ENCODE data around the gene LRRIQ3.

LRRIQ3 gene

DNA sequence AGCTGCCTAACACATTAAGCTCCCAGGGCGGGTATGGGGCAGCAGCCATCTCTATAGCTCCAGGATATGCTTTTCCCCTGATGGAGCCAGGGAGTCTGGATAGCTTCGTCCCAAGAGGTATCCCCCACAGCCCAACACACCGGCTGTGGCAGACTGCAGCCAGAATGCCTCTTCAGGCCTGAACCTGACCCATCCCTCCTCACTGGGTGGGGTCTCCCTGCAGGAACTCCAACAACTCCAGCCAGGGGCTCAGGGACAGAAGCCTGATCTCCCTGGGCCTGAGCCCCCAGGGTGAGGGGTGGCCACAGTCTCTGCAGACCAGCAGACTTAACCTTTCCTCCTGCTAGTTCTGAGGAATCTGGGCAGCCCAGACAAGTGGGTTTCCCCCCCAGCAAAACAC, 159.9 kb downstream of the LRRIQ3 start:
- Mint-ChIP-seq H3K36me3 (ENCODE audit: low read depth) (no peaks in the 10 kb centered on the region), H3K4me1 (no peaks in the 10 kb centered on the region), H3K4me3 (no peak overlapping the region), H3K27me3 (no peaks in the 10 kb centered on the region), H3K27ac (no peak overlapping the region), H3K9me3 (peaks cover 11% of the 10 kb centered on the region)
- ATAC-seq (no peak), DNase-seq (no peak)

DNA sequence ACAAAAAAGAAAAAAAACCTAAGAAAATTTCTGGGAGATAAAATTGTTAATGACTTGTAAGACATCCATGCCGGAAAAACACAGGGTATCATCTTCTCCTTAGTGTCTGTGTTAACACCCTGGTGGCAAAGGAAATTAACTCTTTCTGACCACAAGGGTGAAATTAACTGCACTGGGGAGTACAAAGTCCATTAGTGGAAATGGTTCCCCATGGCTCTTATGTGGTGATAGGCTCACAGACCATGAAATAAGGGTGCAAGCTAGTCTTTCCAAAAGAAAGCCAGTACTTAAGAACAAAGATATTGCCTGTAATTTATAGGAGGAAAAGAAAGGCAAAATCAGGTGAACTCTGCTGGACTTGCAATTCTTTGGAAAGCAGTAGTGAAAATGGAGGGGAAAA, 185.4 kb downstream of the LRRIQ3 start:
- H3K27ac Mint-ChIP-seq = no peak overlapping the region
- H3K36me3 Mint-ChIP-seq (ENCODE audit: low read depth) = no peaks in the 10 kb centered on the region
- no peak overlapping the region for H3K4me3 Mint-ChIP-seq
- H3K4me1 Mint-ChIP-seq = peaks cover 7% of the 10 kb centered on the region
- no peak for ATAC-seq
- no peak for DNase-seq
- H3K27me3 Mint-ChIP-seq = peaks cover 2% of the 10 kb centered on the region
- H3K9me3 Mint-ChIP-seq = no peaks in the 10 kb centered on the region

DNA sequence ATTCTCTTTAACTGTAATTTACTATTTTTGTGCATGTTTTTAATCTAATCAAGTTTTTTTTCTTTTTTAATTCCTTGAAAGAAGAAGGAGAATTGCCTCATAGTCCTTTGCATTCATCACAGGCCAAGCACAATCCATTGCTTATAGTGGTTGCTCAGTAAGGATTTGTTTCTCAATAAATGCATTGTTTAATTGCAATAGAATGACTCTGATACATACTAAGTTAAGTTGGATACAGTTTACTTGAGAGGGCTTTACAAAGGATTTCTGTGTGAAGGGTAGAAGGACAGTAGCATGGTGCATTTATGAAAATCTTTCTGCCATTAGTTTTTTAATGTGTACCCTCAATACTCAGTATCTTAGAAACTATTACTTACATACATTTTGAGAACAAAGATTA, 186.2 kb downstream of the LRRIQ3 start:
- ATAC-seq (no peak), DNase-seq (no peak)
- H3K27me3 Mint-ChIP-seq = peaks cover 2% of the 10 kb centered on the region

DNA sequence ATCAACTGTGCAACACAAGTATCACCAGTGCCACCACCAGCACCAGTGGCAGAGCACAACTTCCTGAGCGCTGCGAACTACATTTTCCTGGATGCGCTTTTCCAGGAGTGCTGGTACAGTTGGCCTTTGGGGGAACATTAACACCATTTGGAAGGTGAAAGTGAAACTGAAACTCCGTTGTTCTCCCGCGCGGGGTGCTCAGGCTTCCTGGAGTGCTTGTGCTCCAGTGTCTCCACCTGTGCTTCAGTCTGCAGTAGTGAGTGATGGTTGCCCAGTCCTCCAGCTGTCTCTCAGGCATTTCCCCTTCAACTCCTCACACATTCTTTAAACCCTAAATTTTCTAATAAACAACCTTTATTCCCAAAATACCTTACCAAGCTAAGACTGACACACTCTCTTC, 187.8 kb downstream of the LRRIQ3 start:
- Mint-ChIP-seq H3K9me3 (no peaks in the 10 kb centered on the region), H3K36me3 (ENCODE audit: low read depth) (no peaks in the 10 kb centered on the region), H3K4me3 (no peak overlapping the region), H3K27me3 (peaks cover 2% of the 10 kb centered on the region), H3K27ac (no peak overlapping the region), H3K4me1 (peaks cover 7% of the 10 kb centered on the region)
- ATAC-seq (no peak), DNase-seq (no peak)

More for the DNA sequence above, 186.2 kb downstream of the LRRIQ3 start:
- Mint-ChIP-seq H3K27ac (no peak overlapping the region), H3K9me3 (no peaks in the 10 kb centered on the region), H3K4me1 (peaks cover 7% of the 10 kb centered on the region), H3K36me3 (ENCODE audit: low read depth) (no peaks in the 10 kb centered on the region), H3K4me3 (no peak overlapping the region)

DNA sequence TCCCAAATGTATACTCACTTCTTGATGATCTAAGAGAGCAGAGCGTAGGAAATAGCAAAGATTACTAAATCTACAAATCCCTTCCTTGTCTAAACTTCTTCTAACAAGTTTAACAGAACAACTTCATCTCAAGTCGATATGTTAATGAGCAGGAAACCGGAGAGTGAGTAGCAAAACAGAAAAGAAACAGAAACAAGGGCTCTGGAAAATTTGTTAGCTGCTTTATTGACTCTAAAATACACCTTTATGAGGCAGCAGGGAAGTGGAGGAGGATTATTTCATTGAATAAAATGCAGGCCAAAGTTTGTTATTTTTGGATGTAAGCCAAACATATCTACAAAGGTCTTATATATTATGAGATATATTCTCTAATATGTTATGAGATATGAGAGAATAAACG, 192.4 kb downstream of the LRRIQ3 start:
- ATAC-seq = no peak
- H3K27me3 Mint-ChIP-seq = no peaks in the 10 kb centered on the region
- H3K27ac Mint-ChIP-seq = no peak overlapping the region
- H3K4me1 Mint-ChIP-seq = peaks cover 6% of the 10 kb centered on the region
- no peak for DNase-seq
- H3K4me3 Mint-ChIP-seq = no peak overlapping the region
- no peaks in the 10 kb centered on the region for H3K9me3 Mint-ChIP-seq
- H3K36me3 Mint-ChIP-seq (ENCODE audit: low read depth) = no peaks in the 10 kb centered on the region

DNA sequence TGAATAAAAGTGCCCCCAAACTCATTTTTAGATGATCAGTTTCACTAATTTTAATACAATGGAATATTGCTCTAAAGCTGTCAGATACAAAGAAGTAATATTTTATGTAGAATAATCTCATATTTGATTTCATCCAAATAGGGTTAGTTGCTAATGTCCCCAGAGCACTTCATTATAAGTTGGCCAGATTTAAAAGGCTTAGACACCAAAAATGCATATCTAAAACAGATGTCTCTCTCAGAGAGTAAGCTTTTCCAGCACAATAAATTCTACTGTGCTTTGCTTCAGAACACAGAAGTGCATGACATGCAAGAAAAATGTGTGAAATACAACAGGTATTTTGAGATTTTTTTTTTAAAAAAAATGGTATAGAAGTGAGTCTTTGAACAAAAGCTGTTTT, 194.2 kb downstream of the LRRIQ3 start:
- H3K27ac Mint-ChIP-seq = no peak overlapping the region
- H3K27me3 Mint-ChIP-seq = no peaks in the 10 kb centered on the region
- ATAC-seq (no peak), DNase-seq (no peak)
- H3K36me3 Mint-ChIP-seq (ENCODE audit: low read depth) = no peaks in the 10 kb centered on the region
- no peaks in the 10 kb centered on the region for H3K4me1 Mint-ChIP-seq
- no peak overlapping the region for H3K4me3 Mint-ChIP-seq
- no peaks in the 10 kb centered on the region for H3K9me3 Mint-ChIP-seq

DNA sequence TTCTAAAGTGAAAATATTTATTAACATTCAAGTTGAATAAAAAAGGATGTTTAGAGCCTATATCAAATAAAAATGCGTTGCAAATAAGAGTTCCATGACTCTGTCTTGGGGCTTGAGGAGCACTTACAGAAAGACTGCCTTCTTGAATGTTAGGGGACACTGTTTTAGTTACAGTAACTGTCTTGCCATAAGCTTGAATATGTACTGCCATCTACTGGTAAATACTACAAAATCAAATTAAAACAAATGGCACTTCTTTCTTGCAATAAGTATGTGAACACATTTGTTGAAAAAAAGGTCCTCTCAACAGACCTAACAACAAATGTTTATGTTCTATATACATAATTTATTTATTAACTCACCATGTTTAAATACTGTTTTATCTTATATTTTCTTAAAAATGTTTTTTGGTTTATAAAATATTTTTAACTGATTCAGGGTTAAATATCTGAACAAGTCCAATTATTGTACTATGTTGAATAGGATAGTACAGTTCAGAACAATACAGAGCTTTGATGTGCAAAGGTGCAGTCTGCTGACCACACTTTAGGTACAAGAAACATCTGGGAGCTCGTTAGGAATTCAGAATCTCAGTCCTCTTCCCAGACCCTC, 199.5 kb downstream of the LRRIQ3 start:
- Mint-ChIP-seq H3K4me3 (no peak overlapping the region), H3K4me1 (no peaks in the 10 kb centered on the region), H3K9me3 (no peaks in the 10 kb centered on the region), H3K27ac (no peak overlapping the region), H3K36me3 (ENCODE audit: low read depth) (no peaks in the 10 kb centered on the region), H3K27me3 (no peaks in the 10 kb centered on the region)
- DNase-seq (no peak), ATAC-seq (no peak)

DNA sequence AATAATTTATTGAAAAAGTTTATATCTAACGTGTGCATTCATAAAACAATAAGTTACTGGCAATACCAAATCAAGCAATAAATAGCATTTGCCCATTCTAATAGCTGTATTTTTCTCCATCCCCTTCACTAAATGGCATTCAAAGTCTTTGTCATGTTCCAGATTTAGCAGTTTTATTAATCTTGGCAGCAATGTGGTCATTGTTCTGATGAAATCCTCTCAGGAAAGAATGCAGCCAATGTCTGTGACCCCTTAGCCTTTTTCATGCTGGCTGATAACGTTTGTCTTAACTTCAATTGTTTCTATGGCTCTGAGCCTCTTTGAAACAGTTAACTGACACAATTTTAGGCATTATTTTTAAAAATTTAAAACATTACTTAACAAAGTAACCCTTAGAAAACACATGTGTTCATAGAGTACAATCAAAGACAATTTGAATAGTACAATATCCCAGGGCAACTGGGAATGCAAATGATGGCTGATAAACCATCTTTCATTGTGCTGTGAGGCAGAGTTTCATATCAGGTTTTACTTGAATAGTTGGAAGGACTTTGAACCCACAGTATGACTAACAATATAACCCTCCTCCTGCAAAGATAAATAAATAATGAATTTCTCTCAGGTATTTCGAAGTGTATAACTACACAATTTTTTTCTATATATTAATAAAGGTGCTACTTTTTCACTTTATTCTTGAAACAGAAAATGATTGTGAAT, 217.5 kb downstream of the LRRIQ3 start:
- Mint-ChIP-seq H3K27ac (no peak overlapping the region), H3K27me3 (no peaks in the 10 kb centered on the region), H3K4me3 (no peak overlapping the region), H3K36me3 (ENCODE audit: low read depth) (no peaks in the 10 kb centered on the region), H3K9me3 (peaks cover 8% of the 10 kb centered on the region), H3K4me1 (no peaks in the 10 kb centered on the region)
- DNase-seq (no peak), ATAC-seq (no peak)

DNA sequence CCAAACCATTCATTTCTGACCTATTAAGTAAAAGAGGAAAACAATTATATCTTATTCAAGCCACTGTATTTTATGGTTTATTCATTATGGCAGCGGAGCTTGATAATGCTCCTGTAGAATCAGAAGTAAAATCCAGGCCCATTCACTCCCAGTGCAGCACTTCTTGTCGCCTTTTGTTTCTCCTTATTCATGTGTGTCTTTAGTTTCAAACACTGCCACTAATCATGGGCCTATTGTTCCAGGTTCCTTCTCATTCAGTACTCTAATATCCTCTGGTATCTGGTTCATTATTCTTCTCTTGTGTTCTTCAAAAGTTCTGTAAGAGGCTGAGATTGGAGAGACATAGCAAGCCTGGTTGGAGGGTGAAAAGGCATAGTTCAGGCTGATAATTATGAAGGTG, 218.3 kb downstream of the LRRIQ3 start:
- DNase-seq = no peak
- peaks cover 5% of the 10 kb centered on the region for H3K9me3 Mint-ChIP-seq
- no peaks in the 10 kb centered on the region for H3K4me1 Mint-ChIP-seq
- H3K27me3 Mint-ChIP-seq = no peaks in the 10 kb centered on the region
- no peak overlapping the region for H3K4me3 Mint-ChIP-seq
- ATAC-seq = no peak
- H3K27ac Mint-ChIP-seq = no peak overlapping the region
- H3K36me3 Mint-ChIP-seq (ENCODE audit: low read depth) = no peaks in the 10 kb centered on the region

DNA sequence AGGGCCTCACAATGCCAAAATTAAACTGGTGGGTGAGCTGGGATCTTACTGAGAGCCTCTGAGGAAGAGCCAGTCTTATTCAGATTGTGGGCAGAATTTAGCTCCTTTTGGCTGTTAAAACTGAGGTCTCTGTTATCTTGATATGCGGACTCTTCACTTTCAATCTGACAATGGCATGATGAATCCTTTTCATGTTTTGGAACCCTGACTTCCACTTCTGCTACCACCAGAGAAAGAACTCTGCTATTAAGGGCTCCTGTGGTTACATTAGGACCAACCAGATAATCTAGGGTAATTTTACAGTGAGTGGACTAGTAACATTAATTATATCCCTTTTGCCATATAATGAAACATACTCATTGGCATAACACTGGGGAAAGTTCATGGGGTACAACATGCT, 219.0 kb downstream of the LRRIQ3 start:
- Mint-ChIP-seq H3K4me1 (no peaks in the 10 kb centered on the region), H3K9me3 (peaks cover 8% of the 10 kb centered on the region), H3K27me3 (no peaks in the 10 kb centered on the region), H3K27ac (no peak overlapping the region), H3K4me3 (no peak overlapping the region), H3K36me3 (ENCODE audit: low read depth) (no peaks in the 10 kb centered on the region)
- DNase-seq = no peak
- no peak for ATAC-seq
